Sigmoid colon (tissue), 4 donors: ENCODE measurements around the gene HSD11B2.

Experiments
- CTCF ChIP-seq, 4 experiments: fragments of 450-650 bp in 3 of 4; fragments of 200-600 bp in 1 of 4; IDR thresholded peaks; one replicate each; pipeline ENCODE4 v1.5.1; 2016 to 2019; ENCODE audit warnings: antibody characterized with exemption in 4 of 4, mild to moderate bottlenecking in 3 of 4, moderate library complexity in 2 of 4
- EP300 ChIP-seq, 4 donors: sonication (generic); formaldehyde crosslinking; IDR thresholded peaks; one replicate each; pipeline ENCODE4 v1.6.1; 2017; ENCODE audit warnings: antibody characterized with exemption in 4 of 4
- POLR2A ChIP-seq, 2 donors: fragments of 450-650 bp; IDR thresholded peaks; one replicate each; pipeline ENCODE4 v1.6.1; 2016; ENCODE audit warnings: antibody characterized with exemption in 2 of 2, mild to moderate bottlenecking in 2 of 2, moderate library complexity in 2 of 2

GRCh38 chr16:67435758-67436164 lies 4.8 kb downstream of the HSD11B2 start:
- no peak for TF ChIP-seq POLR2A (IDR thresholded peaks at IDR 0.05)
- TF ChIP-seq CTCF (IDR thresholded peaks at IDR 0.05): no peak
- no peak for TF ChIP-seq EP300 (IDR thresholded peaks at IDR 0.05)
